ENCODE results near the gene LIPE.

- no peak for TF ChIP-seq CTCF (conservative IDR thresholded peaks at IDR 0.05 in 1 of 2, IDR thresholded peaks at IDR 0.05 in 1 of 2; ENCODE audit: extremely low read depth in 1 of 2, insufficient read depth in 1 of 2, low read depth in 1 of 2, low read length in 2 of 2)
- TF ChIP-seq EZH2 (IDR thresholded peaks at IDR 0.05; ENCODE audit: borderline replicate concordance, low read length), result no peak
Observed at GRCh38 chr19:42471554-42472249, 44.5 kb upstream of the LIPE start.

Data from mammary epithelial cell (primary cell).